HCT116 (cell line): Measurements from ENCODE around the gene NCAPD2.

Experiments used
- YY1 ChIP-seq: IDR thresholded peaks from 2 replicates; pipeline ENCODE4 v1.6.1; 2011; ENCODE audit warnings: low read length, low read depth, moderate library complexity, mild to moderate bottlenecking; ENCODE audit not compliant: insufficient replicate concordance; ENCODE audit errors: extremely low read depth
- ZFX ChIP-seq: fragments of 450-650 bp; IDR thresholded peaks from 2 replicates; pipeline ENCODE4 v1.6.1; 2017
- TF ChIP-seq, protein P1 (sequence below), 3 experiments: fragments of 200-600 bp in 1 of 3; sonication (generic) in 1 of 3; IDR thresholded peaks in 2 of 3; conservative IDR thresholded peaks in 1 of 3; 2 replicates each; pipeline ENCODE4 v1.5.1; 2012 to 2017; ENCODE audit warnings: low read depth in 2 of 3, low read length in 2 of 3, antibody characterized with exemption in 1 of 3, borderline replicate concordance in 1 of 3, control low read depth in 1 of 3, mild to moderate bottlenecking in 1 of 3, mixed read lengths in 1 of 3, mixed run types in 1 of 3, moderate library complexity in 1 of 3; ENCODE audit not compliant: insufficient read depth in 1 of 3
- TF ChIP-seq, protein P2 (sequence below): IDR thresholded peaks from 2 replicates; pipeline ENCODE4 v1.6.1; 2012

DNA sequence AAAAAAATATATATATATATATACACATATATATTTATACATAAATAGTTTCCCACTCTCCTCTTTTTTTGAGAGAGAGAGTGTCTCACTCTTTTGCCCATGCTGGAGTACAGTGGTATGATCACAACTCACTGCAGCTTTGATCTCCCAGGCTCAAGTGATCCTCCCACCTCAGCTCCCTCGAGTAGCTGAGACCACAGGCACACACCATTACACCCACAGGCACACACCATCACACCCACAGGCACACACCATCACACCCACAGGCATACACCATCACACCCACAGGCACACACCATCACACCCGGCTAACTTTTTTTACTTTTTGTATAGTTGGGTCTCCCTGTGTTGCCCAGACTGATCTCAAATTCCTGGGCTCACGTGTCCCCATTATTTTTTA lies 26.3 kb downstream of the NCAPD2 start:
- TF ChIP-seq ZFX (no peak), YY1 (no peak)
- TF ChIP-seq, protein P1, sequence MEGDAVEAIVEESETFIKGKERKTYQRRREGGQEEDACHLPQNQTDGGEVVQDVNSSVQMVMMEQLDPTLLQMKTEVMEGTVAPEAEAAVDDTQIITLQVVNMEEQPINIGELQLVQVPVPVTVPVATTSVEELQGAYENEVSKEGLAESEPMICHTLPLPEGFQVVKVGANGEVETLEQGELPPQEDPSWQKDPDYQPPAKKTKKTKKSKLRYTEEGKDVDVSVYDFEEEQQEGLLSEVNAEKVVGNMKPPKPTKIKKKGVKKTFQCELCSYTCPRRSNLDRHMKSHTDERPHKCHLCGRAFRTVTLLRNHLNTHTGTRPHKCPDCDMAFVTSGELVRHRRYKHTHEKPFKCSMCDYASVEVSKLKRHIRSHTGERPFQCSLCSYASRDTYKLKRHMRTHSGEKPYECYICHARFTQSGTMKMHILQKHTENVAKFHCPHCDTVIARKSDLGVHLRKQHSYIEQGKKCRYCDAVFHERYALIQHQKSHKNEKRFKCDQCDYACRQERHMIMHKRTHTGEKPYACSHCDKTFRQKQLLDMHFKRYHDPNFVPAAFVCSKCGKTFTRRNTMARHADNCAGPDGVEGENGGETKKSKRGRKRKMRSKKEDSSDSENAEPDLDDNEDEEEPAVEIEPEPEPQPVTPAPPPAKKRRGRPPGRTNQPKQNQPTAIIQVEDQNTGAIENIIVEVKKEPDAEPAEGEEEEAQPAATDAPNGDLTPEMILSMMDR (IDR thresholded peaks at IDR 0.05 in 2 of 3, conservative IDR thresholded peaks at IDR 0.05 in 1 of 3; ENCODE audit: borderline replicate concordance in 1 of 3, insufficient read depth in 1 of 3, low read depth in 2 of 3, low read length in 2 of 3) = no peak
- TF ChIP-seq, protein P2, sequence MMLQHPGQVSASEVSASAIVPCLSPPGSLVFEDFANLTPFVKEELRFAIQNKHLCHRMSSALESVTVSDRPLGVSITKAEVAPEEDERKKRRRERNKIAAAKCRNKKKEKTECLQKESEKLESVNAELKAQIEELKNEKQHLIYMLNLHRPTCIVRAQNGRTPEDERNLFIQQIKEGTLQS = no peak
